Measurements from ENCODE around the gene GUCY2F.

Gene GUCY2F

DNA sequence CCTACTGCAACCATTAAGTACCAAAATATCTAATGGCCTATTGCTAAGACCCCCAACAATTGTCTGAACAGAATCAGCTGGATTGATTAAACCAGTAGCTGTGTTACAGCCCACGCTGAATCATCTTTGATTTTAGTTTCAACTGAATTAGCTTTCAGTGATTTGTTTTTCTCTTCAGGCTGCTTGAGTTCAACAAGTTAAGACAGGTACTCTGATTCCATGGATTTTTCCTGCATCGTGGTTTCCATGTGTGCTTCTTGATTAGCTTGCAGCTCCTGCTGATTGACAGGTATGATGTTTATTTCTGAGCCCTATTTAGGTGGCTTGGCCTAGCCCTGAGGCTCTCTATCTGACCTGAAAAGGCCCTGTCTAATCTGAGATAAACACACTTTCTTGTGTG is 91.3 kb downstream of the GUCY2F start:
- TF ChIP-seq EZH2 (IDR thresholded peaks at IDR 0.05; ENCODE audit: borderline replicate concordance, low read length) = no peak
- TF ChIP-seq, protein P1, sequence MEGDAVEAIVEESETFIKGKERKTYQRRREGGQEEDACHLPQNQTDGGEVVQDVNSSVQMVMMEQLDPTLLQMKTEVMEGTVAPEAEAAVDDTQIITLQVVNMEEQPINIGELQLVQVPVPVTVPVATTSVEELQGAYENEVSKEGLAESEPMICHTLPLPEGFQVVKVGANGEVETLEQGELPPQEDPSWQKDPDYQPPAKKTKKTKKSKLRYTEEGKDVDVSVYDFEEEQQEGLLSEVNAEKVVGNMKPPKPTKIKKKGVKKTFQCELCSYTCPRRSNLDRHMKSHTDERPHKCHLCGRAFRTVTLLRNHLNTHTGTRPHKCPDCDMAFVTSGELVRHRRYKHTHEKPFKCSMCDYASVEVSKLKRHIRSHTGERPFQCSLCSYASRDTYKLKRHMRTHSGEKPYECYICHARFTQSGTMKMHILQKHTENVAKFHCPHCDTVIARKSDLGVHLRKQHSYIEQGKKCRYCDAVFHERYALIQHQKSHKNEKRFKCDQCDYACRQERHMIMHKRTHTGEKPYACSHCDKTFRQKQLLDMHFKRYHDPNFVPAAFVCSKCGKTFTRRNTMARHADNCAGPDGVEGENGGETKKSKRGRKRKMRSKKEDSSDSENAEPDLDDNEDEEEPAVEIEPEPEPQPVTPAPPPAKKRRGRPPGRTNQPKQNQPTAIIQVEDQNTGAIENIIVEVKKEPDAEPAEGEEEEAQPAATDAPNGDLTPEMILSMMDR (IDR thresholded peaks at IDR 0.05; ENCODE audit: low read length) = no peak
- no peaks in the 10 kb centered on the region for H4K20me1 ChIP-seq (ENCODE audit: insufficient read depth, low read length)
- H3K79me2 ChIP-seq (ENCODE audit: insufficient read depth, low read length) = no peaks in the 10 kb centered on the region
- no peak overlapping the region for H3K4me3 ChIP-seq (ENCODE audit: low read depth, low read length, poor library complexity, severe bottlenecking)
- H3K27me3 ChIP-seq (ENCODE audit: insufficient read depth, low read length) = no peaks in the 10 kb centered on the region
- H3K9me2 ChIP-seq (ENCODE audit: low read depth, low read length) = no peaks in the 10 kb centered on the region
- no peaks in the 10 kb centered on the region for H3K36me3 ChIP-seq (ENCODE audit: insufficient read depth, low read length)
- H2AFZ ChIP-seq (ENCODE audit: low read length) = no peak overlapping the region
- no peak overlapping the region for H3K27ac ChIP-seq (ENCODE audit: low read depth, low read length, poor library complexity, severe bottlenecking)
- H3K4me1 ChIP-seq (ENCODE audit: insufficient read depth, low read length, severe bottlenecking) = no peaks in the 10 kb centered on the region
- no peaks in the 10 kb centered on the region for H3K9me3 ChIP-seq (ENCODE audit: low read length)
- no peak overlapping the region for H3K4me2 ChIP-seq (ENCODE audit: low read length)
- H3K9ac ChIP-seq (ENCODE audit: low read length) = no peak overlapping the region
- H3F3A ChIP-seq (ENCODE audit: insufficient read depth, low read length) = no peaks in the 10 kb centered on the region

- no peaks in the 10 kb centered on the region for H3K9me2 ChIP-seq (ENCODE audit: low read depth, low read length)
- H3K9me3 ChIP-seq (ENCODE audit: low read length) = no peaks in the 10 kb centered on the region
- no peaks in the 10 kb centered on the region for H3K36me3 ChIP-seq (ENCODE audit: insufficient read depth, low read length)
- H4K20me1 ChIP-seq (ENCODE audit: insufficient read depth, low read length) = no peaks in the 10 kb centered on the region
- H3K4me1 ChIP-seq (ENCODE audit: insufficient read depth, low read length, severe bottlenecking) = no peaks in the 10 kb centered on the region
- no peaks in the 10 kb centered on the region for H3F3A ChIP-seq (ENCODE audit: insufficient read depth, low read length)
- H3K9ac ChIP-seq (ENCODE audit: low read length) = no peak overlapping the region
- no peaks in the 10 kb centered on the region for H3K27me3 ChIP-seq (ENCODE audit: insufficient read depth, low read length)
- H3K4me3 ChIP-seq (ENCODE audit: low read depth, low read length, poor library complexity, severe bottlenecking) = no peak overlapping the region
- no peak for TF ChIP-seq EZH2 (IDR thresholded peaks at IDR 0.05; ENCODE audit: borderline replicate concordance, low read length)
- TF ChIP-seq, protein P1 (IDR thresholded peaks at IDR 0.05; ENCODE audit: low read length) = no peak
- H3K27ac ChIP-seq (ENCODE audit: low read depth, low read length, poor library complexity, severe bottlenecking) = no peak overlapping the region
- no peak overlapping the region for H3K4me2 ChIP-seq (ENCODE audit: low read length)
- H2AFZ ChIP-seq (ENCODE audit: low read length) = no peak overlapping the region
- H3K79me2 ChIP-seq (ENCODE audit: insufficient read depth, low read length) = no peaks in the 10 kb centered on the region
Observed at GRCh38 chrX:109389917-109390316, 92.0 kb downstream of the GUCY2F start.

DNA sequence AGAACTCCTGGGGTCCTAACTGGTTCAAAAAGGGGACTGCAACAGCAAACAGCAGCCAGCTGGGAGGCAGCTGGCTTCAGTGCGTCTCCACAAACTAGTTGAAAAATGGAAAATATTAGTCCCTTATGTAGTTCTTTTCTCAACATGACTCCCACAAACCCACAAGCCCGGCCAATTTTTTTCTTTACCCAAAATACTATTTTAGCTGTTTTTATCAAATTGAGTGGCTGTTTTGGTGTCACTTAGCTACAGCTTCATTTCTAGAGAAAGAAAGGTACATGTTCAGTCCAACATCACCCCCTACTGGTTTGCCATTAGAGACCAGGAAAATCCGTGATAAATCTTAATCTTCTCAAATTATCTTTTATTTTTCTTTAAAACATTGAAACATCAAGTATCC is 97.2 kb downstream of the GUCY2F start:
- Histone ChIP-seq H3F3A (ENCODE audit: insufficient read depth, low read length) (no peaks in the 10 kb centered on the region), H3K9me2 (ENCODE audit: low read depth, low read length) (no peaks in the 10 kb centered on the region), H3K4me3 (ENCODE audit: low read depth, low read length, poor library complexity, severe bottlenecking) (no peak overlapping the region), H3K9ac (ENCODE audit: low read length) (no peak overlapping the region), H3K79me2 (ENCODE audit: insufficient read depth, low read length) (no peaks in the 10 kb centered on the region), H3K36me3 (ENCODE audit: insufficient read depth, low read length) (no peaks in the 10 kb centered on the region), H4K20me1 (ENCODE audit: insufficient read depth, low read length) (no peaks in the 10 kb centered on the region), H3K9me3 (ENCODE audit: low read length) (no peaks in the 10 kb centered on the region), H3K27me3 (ENCODE audit: insufficient read depth, low read length) (no peaks in the 10 kb centered on the region), H3K4me2 (ENCODE audit: low read length) (no peak overlapping the region), H3K4me1 (ENCODE audit: insufficient read depth, low read length, severe bottlenecking) (no peaks in the 10 kb centered on the region), H2AFZ (ENCODE audit: low read length) (no peak overlapping the region), H3K27ac (ENCODE audit: low read depth, low read length, poor library complexity, severe bottlenecking) (no peak overlapping the region)
- no peak for TF ChIP-seq EZH2 (IDR thresholded peaks at IDR 0.05; ENCODE audit: borderline replicate concordance, low read length)
- TF ChIP-seq, protein P1 (IDR thresholded peaks at IDR 0.05; ENCODE audit: low read length) = peak; percentile 40; the same call in 1 of the 2 replicates

Data from OCI-LY1 (cell line).